Gastroesophageal sphincter (tissue), 3 donors: ENCODE data around the gene CCDC188.

Source experiments
- CTCF ChIP-seq, 4 experiments: fragments of 200-600 bp in 2 of 4; fragments of 450-650 bp in 2 of 4; sonication (generic) in 1 of 4; IDR thresholded peaks; one replicate each; pipeline ENCODE4 v1.5.1; 2017 to 2019; ENCODE audit warnings: antibody characterized with exemption in 4 of 4, mild to moderate bottlenecking in 2 of 4, moderate library complexity in 2 of 4
- EP300 ChIP-seq: sonication (generic); formaldehyde crosslinking; IDR thresholded peaks from one replicate; pipeline ENCODE4 v1.6.1; 2017; ENCODE audit warnings: antibody characterized with exemption, mild to moderate bottlenecking
- POLR2A ChIP-seq, 2 donors: fragments of 450-650 bp; IDR thresholded peaks; one replicate each; pipeline ENCODE4 v1.6.1; 2017; ENCODE audit warnings: antibody characterized with exemption in 2 of 2, mild to moderate bottlenecking in 2 of 2, moderate library complexity in 1 of 2
- POLR2AphosphoS5 ChIP-seq: sonication (generic); formaldehyde crosslinking; IDR thresholded peaks from one replicate; pipeline ENCODE4 v1.6.1; 2017; ENCODE audit warnings: antibody characterized with exemption

GRCh38 chr22:20138417-20138738 lies 12.5 kb downstream of the CCDC188 start:
- TF ChIP-seq POLR2AphosphoS5 = no peak
- TF ChIP-seq EP300 = no peak
- no peak for TF ChIP-seq CTCF (IDR thresholded peaks at IDR 0.05)
- TF ChIP-seq POLR2A (IDR thresholded peaks at IDR 0.05) = no peak
